Measurements from ENCODE around the gene TUSC2. TPM values are rescaled to one million over a fixed set of nuclear protein-coding genes. Genes with fewer than 3 reads are reported as not detected.

The TUSC2 gene, protein sequence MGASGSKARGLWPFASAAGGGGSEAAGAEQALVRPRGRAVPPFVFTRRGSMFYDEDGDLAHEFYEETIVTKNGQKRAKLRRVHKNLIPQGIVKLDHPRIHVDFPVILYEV
- total RNA-seq = 84.1 and 87.0 TPM in 2 replicates
- polyA plus RNA-seq = 66.4 and 76.6 TPM in 2 replicates

DNA sequence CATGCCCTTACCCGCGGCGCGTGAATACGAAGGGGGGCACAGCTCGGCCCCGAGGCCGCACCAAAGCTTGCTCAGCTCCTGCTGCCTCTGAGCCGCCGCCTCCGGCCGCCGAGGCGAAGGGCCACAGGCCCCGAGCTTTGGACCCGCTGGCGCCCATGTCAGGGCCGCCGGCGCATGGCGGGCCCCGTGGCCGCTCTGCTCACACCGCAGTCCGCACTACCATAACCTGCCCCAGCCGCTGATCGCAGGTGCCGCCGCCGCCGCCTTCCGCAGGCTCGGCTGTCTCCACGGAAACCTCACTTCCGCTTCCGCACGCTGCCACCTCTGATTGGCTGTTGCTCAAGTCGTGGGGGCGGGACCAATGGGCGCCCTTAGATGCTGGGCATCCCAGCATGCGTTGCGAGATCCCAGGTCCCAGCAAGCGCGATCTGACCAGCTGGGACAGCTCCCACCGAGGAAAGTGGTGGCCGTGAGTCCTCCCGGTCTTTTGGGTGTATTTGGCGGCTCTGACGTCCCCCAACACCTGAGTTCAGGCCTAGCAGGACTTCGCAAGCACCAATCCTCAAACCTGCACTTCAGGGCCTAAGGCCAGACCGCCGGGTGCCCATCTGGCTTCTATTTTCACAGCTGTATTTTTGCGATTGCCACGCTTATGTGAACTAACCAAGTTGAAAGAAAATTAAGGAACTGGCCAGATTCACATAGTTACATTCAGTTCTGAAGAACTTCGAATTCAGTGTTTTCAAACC lies at the start of gene TUSC2:
Gene TUSC2, minus strand, starts transcription at position 281 of the 749 bp plus-strand sequence. Its CDS starts 124 bp downstream, at position 157.
- TF ChIP-seq, protein P1, sequence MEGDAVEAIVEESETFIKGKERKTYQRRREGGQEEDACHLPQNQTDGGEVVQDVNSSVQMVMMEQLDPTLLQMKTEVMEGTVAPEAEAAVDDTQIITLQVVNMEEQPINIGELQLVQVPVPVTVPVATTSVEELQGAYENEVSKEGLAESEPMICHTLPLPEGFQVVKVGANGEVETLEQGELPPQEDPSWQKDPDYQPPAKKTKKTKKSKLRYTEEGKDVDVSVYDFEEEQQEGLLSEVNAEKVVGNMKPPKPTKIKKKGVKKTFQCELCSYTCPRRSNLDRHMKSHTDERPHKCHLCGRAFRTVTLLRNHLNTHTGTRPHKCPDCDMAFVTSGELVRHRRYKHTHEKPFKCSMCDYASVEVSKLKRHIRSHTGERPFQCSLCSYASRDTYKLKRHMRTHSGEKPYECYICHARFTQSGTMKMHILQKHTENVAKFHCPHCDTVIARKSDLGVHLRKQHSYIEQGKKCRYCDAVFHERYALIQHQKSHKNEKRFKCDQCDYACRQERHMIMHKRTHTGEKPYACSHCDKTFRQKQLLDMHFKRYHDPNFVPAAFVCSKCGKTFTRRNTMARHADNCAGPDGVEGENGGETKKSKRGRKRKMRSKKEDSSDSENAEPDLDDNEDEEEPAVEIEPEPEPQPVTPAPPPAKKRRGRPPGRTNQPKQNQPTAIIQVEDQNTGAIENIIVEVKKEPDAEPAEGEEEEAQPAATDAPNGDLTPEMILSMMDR (IDR thresholded peaks at IDR 0.05; ENCODE audit: low read depth, low read length) = no peak
- peak; percentile 97 to 100 for DNase-seq (ENCODE audit: low read depth in 1 of 2, low spot score in 1 of 2)
- peak within 1 kb of the TSS; percentile 78 for H3K27ac ChIP-seq
- peaks cover 31% of the 10 kb centered on the region for H3K36me3 ChIP-seq
- H3K27me3 ChIP-seq = no peaks in the 10 kb centered on the region
- H3K9me3 ChIP-seq (ENCODE audit: low read depth) = no peaks in the 10 kb centered on the region
- H3K4me1 ChIP-seq (ENCODE audit: low read depth) = peaks cover 9% of the 10 kb centered on the region
- H3K4me3 ChIP-seq = peak within 1 kb of the TSS; percentile 87

DNA sequence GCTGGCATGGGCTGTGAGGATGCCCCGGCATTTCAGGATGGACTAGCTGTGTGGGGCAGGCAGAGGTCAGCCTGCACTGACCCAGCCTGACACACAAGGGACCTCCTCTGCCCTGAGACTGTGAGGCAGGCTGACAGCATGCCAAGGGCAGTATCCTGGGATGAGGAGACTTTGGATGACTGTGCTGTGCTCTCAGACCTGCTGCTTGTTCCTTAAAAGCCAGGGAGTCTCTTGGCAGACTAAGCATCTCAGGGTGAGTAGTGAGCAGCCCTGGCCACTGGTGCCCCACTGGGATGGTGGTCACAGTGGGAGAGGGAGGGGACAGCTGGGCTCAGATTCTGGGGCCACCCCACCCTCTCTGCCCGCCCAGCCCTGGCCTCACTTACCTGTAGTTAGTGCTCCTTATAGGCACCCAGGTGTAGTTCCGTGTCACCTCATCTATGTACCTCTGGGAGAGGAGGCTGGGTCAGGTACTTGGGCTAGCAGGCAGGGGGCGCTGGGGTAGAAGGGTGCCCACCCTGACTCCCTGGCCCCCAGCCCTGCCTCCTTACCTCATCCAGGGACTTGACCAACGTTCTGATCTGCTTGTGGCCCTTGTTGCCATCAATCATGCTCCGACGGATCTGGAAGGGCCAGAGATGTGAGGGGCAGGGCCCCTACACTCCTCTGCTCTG lies 47.4 kb upstream of the TUSC2 start:
- TF ChIP-seq, protein P1 (IDR thresholded peaks at IDR 0.05; ENCODE audit: low read depth, low read length) = no peak
- H3K36me3 ChIP-seq = no peaks in the 10 kb centered on the region
- H3K9me3 ChIP-seq (ENCODE audit: low read depth) = no peaks in the 10 kb centered on the region
- no peak for DNase-seq (ENCODE audit: low read depth in 1 of 2, low spot score in 1 of 2)
- no peak overlapping the region for H3K27ac ChIP-seq
- H3K4me1 ChIP-seq (ENCODE audit: low read depth) = no peaks in the 10 kb centered on the region
- H3K4me3 ChIP-seq = no peak overlapping the region
- no peaks in the 10 kb centered on the region for H3K27me3 ChIP-seq

- Histone ChIP-seq H3K9me3 (ENCODE audit: low read depth) (no peaks in the 10 kb centered on the region), H3K4me1 (ENCODE audit: low read depth) (no peaks in the 10 kb centered on the region), H3K4me3 (no peak overlapping the region), H3K27me3 (no peaks in the 10 kb centered on the region), H3K36me3 (no peaks in the 10 kb centered on the region), H3K27ac (no peak overlapping the region)
- DNase-seq (ENCODE audit: low read depth in 1 of 2, low spot score in 1 of 2) = no peak
- TF ChIP-seq, protein P1 (IDR thresholded peaks at IDR 0.05; ENCODE audit: low read depth, low read length) = no peak
These were observed 46.6 kb upstream of the TUSC2 start for GRCh38 chr3:50374363-50375257.

GRCh38 chr3:50373146-50374051 lies 45.4 kb upstream of the TUSC2 start:
- Histone ChIP-seq H3K9me3 (ENCODE audit: low read depth) (no peaks in the 10 kb centered on the region), H3K36me3 (no peaks in the 10 kb centered on the region), H3K4me1 (ENCODE audit: low read depth) (no peaks in the 10 kb centered on the region), H3K27ac (no peak overlapping the region), H3K27me3 (no peaks in the 10 kb centered on the region), H3K4me3 (no peak overlapping the region)
- no peak for DNase-seq (ENCODE audit: low read depth in 1 of 2, low spot score in 1 of 2)
- TF ChIP-seq, protein P1 (IDR thresholded peaks at IDR 0.05; ENCODE audit: low read depth, low read length) = no peak
